ENCODE data around the gene PRRT1B.

Gene PRRT1B

GRCh38 chr9:131578731-131579504 is 33.6 kb downstream of the PRRT1B start:
- FAIRE-seq (no peak), DNase-seq (ENCODE audit: low spot score) (no peak)

- DNase-seq (ENCODE audit: low spot score) (no peak), FAIRE-seq (no peak)
These were observed 34.5 kb downstream of the PRRT1B start for GRCh38 chr9:131579789-131580211.

DNA sequence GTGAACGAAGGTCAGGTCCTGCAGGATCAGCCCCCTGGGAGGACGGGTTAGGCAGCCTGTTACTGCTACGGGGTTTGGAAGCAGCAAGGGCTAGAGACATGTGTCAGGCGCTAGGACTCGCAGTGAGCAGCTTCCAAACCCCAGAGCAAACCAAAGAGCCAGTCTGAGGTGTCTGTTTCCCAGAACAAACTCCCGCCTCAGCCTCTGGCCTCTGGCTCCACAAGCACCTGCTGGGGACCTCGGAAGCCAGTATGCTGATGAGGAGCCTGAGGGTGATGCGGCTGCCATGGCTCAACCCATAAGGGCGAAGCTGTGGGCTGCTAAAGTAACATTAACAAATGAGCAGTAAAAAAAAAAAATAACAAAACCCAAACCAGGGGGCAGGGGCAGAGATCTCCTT is 35.0 kb downstream of the PRRT1B start:
- DNase-seq (ENCODE audit: low spot score), result no peak
- FAIRE-seq, result no peak

DNA sequence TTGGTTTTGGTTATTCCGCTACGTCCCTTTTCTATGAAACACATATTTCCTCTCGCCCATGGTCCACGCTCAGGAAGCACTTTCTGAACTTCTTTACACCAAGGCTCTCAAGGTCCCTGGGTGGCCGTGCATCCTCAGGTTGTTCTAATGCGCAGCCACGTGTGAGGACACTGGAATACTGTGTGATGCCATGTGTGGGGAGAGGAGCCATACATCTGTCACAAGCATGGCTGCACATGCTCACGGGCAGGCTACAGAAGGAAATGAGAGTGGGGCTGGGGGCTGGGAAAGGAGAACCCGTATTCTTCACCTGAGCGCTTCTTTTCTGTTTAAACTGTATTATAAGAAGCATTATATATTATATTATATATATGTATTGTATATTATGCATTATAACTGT is 36.7 kb downstream of the PRRT1B start:
- FAIRE-seq (no peak), DNase-seq (ENCODE audit: low spot score) (no peak)

GRCh38 chr9:131582466-131583336 is 37.4 kb downstream of the PRRT1B start:
- FAIRE-seq (no peak), DNase-seq (ENCODE audit: low spot score) (no peak)

DNA sequence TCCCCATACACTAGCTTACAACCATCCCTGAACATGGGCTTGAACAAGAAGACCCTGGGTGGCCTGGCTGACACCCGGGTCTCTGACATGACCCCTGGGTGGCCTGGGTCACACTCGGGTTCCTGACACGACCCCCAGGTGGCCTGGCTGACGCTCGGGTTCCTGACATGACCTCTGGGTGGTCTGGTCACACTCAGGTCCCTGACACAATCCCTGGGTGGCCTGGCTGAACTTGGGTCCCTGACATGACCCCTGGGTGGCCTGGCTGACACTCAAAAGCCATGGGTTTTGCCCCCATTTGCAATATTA is 38.0 kb downstream of the PRRT1B start:
- FAIRE-seq (no peak), DNase-seq (ENCODE audit: low spot score) (no peak)

DNA sequence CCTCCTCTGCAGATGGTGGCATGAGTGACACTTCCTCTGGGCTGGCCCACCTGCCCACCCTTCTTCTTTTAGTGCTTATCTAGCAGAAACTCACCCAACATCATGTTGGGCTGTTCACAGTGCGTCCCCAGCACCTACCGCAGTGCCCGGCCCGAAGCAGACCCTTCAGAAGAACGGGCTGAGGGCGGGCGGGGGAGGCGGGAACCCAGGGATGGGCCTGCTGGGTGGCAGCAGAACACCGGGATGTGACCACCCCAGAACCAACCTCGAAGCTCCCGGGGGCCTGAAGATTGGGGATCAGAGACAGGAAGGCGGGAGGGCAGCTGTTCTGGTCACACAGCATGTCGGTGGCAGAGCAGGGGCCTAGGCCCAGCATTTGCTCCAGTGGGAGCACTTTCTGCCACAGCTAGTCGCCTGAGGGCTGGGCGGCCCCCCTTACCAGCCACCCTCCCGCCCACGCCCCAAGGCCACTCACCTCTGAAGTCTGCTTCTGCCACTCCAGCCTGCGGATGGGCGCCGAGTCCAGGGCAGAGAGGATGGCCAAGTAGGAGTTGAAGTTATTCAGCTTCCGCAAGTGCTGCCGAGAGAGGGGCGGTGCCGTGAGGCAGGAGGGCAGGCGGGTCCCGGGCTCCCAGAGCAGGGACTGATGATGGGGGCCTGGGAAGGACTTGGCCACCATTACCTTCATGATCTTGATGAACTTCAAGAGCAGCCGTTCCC is 38.7 kb downstream of the PRRT1B start:
- DNase-seq (ENCODE audit: low spot score) (no peak), FAIRE-seq (no peak)

GRCh38 chr9:131584858-131585257 is 39.5 kb downstream of the PRRT1B start:
- DNase-seq (ENCODE audit: low spot score) (no peak), FAIRE-seq (no peak)

DNA sequence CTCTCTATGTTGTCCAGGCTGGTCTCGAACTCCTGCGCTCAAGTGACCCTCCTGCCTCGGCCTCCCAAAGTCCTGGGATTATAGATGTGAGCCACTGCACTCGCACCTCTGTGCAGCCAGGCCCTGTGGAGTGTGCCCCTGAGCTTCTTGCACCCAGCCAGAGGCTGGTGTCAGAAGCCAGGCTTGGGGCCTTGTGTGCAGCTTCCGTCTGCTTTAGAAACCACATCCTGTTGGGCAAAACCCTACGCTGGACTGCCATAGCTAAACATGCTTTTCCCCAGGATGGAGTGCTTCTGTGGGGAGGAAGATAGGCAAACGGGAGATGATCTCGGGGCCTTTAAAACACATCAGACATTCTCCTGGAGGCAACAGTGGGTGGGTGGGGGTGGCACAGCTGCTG is 40.1 kb downstream of the PRRT1B start:
- DNase-seq (ENCODE audit: low spot score) (no peak), FAIRE-seq (no peak)

DNA sequence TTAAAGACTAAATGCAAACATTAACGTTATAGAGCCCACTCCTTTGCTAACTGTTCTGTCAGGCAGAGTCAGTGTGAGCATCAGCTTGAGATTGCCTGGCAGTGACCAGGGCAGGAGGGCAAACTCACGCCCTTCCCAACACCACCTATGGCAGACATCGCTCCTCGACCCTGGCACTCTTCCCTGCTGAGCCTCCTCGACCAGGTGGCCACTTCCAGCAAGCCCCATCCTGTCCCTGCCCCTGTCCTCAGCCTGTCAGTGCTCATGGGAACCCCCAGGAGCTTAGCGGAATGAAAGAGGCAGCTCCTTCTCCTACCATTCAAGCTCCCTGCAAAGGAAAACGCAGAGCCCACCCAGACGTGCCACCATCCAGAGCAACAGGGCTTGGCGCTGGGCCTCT is 42.0 kb downstream of the PRRT1B start:
- DNase-seq (ENCODE audit: low spot score), result no peak
- no peak for FAIRE-seq

GRCh38 chr9:131587906-131588305 is 42.6 kb downstream of the PRRT1B start:
- no peak for FAIRE-seq
- no peak for DNase-seq (ENCODE audit: low spot score)

- FAIRE-seq (no peak), DNase-seq (ENCODE audit: low spot score) (no peak)
These were observed 43.1 kb downstream of the PRRT1B start for GRCh38 chr9:131588396-131588795.

DNA sequence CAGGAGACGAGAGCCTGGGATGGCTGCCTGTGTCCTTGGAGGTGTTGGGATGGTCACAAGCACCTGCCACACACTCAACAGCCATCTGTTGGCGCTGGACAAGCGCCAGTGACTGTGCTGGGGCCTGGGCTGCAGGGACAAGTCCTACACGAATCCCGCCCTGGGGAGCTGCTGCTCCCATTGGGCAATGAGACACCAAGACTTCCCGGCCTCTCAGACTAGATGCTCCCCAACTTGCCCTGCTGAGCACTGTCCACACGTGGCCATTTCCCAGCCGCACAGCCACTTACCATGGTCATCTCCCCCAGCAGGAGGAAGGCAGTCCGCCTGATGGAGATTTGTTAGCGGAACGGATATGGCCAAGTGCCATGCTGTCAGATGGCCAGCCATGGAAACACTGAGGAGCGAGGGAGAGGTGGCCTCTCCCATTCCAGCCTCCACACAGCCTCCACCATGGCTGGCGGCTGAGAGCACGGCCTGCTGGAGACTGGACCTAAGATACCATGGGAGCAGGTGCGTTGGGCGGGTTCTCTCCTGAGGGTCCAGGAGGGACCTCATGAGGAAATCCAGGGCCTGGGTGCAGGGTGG is 43.9 kb downstream of the PRRT1B start:
- DNase-seq (ENCODE audit: low spot score) (no peak), FAIRE-seq (no peak)

DNA sequence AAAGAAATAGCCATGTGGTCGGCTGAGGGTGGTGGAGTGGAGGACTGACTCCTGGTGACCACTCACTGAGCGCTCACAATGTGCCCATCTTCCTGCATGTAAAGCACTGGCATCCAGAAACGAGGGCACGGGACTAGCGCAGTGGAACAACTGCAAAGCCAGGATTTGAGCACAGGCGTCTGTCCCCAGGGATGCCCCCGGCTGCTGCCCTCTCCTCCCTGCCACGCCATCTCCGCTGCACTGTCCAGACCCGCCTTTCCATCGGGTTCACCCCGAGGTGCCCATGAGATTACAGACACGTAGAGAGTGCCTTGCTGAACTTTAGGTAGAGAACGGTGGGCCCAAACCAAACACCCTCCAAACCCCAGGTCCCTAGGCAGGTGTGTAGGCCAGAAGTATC is 44.7 kb downstream of the PRRT1B start:
- no peak for FAIRE-seq

GRCh38 chr9:131590449-131590848 is 45.1 kb downstream of the PRRT1B start:
- FAIRE-seq, result no peak

More for the DNA sequence above, 44.7 kb downstream of the PRRT1B start:
- DNase-seq (ENCODE audit: low spot score), result no peak

DNA sequence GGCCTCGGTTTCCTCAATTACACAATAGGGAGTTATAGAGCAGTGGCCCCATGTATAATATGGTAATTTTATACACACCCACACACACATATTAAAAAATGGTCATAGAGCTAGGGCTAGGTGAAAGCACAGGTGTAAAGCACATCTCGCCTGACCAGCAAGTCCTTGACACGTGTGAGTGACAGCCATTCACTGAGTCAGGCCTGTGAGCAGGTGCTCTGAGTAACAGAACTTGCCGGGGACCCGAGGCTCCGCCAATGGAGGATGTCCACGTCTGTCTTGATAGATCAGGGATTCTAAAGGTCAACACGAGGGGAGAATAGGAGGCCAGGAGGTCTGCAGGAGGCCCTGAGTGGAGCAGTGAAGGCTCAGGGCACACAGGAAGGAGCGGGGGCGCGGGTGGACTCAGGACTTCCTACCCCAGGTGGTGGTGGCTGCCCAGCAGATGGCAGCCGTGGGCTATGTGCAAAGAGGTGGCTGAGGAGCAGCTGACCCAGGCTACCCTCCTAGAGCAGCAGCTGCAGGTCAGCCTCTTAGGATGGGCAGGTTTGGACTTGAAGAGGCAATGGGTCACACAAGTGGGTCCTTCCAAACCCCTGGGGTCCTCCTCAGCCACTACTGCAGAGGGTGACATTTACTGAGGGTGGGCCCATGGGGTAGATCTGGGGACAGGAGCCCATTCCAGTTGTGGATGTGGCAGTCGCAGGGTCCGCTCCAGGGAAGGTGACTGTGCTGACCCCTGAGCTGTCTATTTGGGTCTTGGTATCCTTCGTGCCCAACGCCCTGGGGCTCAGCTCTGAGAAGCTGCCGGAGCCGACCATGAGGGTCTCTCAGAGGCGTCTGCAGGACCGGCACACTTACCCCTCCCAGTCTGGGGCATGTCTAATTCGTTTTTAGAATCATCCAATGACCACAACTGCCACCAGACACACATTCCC is 45.9 kb downstream of the PRRT1B start:
- peak; percentile 75 for DNase-seq (ENCODE audit: low spot score)

More at GRCh38 chr9:131590449-131590848, 45.1 kb downstream of the PRRT1B start:
- no peak for DNase-seq (ENCODE audit: low spot score)

GRCh38 chr9:131591845-131592208 is 46.5 kb downstream of the PRRT1B start:
- no peak for DNase-seq (ENCODE audit: low spot score)
- FAIRE-seq, result no peak

More for the DNA sequence above, 45.9 kb downstream of the PRRT1B start:
- no peak for FAIRE-seq

- no peak for FAIRE-seq
- DNase-seq (ENCODE audit: low spot score), result no peak
These were observed 47.9 kb downstream of the PRRT1B start for GRCh38 chr9:131593091-131593820.

- DNase-seq (ENCODE audit: low spot score) (no peak), FAIRE-seq (no peak)
These were observed 48.8 kb downstream of the PRRT1B start for GRCh38 chr9:131593936-131594665.
